HG03039 (cell line): Measurements from ENCODE around the gene CCDC127.
"Not testable (repeated sequence)": the region's sequence is repeated elsewhere in the genome, so short reads cannot be mapped to it uniquely, and the experiment has no call there.

Experiments
- ATAC-seq: cut with Tn5 transposase; IDR thresholded peaks from one replicate; pipeline ENCODE4 v1.9.1; 2021; ENCODE audit warnings: mild to moderate bottlenecking, moderate library complexity; ENCODE audit not compliant: unreplicated experiment

The CCDC127 gene

DNA sequence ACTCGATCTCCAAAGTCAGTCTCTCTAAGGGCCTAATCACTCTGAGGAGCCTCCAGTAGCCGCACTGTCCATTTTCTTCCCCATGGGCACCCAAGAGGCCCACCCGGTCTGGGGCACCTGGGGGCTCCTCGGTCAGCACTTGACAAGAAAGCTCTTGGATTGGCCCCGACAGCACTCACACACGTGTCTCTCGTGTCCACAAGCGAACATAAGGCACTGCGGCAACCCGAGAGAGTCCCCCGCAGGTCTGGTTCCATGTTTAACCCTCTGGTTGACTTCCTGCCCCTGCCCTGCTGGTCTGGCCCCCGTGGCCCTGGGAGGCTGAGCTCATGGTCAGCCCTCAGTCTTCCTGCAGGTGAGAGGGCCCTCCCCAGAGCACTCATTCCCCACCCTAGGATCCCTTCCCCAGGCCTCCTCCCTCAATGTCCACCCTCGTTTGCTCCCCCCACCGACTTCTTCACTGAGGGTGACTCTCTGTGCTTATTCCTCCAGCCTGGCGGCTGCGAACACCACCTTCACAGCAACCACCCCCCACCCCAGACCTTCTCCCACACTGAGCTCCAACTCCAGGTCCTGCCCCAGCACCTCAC is 43.0 kb downstream of the CCDC127 start:
- ATAC-seq, result no peak

DNA sequence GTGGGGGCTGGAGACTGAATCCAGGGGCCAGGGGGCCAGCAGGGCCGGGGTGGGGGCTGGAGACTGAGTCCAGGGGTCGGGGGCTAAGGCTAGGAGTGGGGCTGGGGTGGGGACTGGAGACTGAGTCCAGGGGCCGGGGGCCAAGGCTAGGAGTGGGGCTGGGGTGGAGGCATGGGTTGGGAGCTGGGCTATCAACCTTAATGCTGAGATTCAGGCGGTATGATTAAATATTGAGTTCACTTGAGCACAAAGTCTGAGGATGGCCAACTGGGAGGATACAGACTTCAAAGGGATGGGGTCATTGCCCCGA is 43.7 kb downstream of the CCDC127 start:
- no peak for ATAC-seq

DNA sequence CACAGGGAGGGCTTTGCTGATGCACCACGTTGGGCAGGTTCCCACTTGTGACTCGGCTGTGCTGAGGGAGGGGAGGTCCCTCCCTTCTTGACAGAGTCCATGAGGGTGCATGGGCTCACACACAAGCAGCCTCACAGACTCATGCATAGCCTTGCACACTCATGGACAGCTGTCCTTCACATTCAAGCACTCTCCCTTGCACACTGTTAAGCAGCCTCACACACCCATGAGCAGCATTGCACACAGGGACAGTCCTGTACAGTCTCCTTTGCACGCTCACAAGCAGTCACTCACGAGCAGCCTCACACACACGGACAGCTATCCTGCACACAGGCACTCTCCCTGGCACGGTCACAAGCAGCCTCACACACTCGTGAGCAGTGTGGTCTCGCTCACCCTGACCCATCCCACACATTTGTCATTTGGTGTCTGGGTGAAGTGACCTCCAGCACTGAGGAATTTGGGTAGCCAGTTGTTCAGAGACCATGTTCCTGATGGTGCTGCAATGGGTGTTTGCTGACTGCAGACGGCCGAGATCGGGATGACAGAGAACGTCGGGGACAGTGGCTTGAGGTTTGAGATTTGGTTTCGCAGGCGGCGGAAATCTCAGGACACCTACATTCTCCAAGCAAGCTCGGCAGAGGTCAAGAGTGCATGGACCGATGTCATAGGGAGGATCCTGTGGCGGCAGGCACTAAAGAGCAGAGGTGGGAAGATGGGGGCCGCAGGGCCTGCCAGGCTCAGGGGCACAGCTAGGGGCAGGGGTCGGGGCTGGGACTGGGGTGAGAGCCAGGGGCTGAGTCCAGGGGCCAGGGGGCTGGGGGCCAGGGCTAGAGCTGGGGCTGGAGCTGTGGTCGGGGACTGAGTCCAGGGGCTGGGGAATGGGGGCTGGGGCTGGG is 44.3 kb downstream of the CCDC127 start:
- ATAC-seq, result no peak

DNA sequence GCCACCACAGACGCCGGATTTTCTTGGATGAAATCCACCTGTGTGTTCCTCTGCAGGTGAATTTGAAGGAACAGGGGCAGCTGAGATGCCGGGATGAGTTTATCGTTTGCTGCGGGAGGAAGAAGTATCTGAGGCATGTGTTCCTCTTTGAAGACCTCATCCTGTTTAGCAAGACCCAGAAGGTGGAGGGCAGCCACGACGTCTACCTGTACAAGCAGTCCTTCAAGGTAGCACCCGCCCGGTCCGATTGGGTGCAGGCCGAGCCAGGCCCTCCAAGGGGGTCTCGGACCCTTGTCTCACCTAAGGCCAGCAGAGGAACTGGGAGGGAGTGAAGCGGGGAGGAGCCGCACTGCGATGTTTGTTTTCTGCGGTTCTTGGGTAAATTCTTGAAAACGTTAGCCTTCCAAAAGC is 45.1 kb downstream of the CCDC127 start:
- no peak for ATAC-seq

DNA sequence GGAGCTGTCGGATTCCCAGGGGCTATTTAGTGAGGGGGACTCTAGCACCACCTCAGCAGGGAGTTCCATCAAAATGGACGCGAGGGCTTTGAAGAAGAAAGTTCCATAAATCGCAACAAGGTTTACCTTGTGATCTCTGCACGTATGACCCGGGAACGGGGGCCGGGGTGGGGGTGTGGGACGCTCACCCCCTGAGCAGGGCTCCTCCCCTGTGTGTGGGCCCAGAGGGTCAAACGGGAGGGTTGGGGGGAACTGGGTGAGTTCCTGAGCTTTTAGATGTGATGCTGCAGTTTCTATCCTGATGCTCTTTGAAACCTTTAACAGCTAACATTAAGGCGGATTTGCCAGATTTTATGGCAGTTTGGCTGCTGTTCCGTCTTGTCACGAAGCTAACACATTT is 45.5 kb downstream of the CCDC127 start:
- no peak for ATAC-seq

DNA sequence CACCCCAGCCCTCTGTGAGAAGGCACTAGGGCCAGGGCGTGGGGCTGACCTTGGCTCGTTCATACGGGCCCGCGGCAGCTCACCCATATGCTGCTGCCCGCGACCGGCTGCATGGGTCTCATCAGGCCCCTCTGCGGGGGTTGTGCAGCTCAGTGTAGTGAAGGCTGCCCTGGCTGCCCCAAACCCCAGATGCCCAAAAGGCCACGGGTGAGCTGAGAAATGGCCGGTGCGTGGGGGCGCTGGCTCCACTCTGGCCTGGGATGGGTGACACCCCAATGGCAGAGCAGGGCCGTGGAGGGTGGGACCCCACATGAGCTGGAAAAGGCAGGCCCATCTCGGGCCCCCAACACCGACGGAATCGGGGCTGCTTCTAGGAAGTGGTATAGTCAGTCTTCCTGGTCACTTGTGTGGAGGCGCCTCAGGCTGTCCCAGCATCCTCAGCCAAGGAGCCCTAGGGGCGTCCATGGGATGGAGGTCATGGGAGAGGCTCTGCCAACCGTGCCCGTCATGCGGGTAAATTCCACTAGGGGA is 46.1 kb downstream of the CCDC127 start:
- ATAC-seq, result no peak

DNA sequence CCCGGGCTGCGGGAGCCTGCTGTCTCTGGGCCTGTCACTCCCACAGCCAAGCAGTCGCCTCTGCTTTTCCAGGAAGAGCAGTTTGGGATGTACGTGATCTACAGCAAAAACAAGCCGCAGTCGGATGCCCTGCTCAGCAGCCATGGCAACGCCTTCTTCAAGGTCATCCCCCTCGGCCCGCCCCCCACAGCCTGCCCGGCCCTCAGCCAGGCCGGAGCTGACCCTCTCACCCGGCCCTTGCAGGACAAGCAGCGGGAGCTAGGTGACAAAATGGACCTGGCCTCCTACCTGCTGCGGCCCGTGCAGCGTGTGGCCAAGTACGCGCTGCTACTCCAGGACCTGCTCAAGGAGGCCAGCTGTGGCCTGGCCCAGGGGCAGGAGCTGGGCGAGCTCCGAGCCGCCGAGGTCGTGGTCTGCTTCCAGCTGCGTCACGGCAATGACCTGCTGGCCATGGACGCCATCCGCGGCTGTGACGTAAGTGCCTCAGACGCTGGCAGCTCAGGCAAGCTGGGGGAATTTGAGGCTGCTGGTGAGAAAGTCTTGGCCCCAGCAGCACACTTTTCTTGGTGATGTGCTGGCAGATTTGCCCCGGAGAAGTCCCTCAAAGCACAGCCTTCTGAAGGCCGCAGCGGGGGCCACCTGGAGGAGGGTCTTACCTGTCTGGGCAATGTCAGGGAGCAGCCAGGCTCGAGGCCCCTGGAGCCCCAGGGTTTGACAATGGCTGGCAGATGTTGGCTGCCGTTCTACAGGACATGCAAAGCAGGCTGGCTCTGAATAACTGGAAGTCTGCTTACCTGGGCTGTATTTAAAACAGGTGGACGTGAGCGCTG is 46.8 kb downstream of the CCDC127 start:
- no peak for ATAC-seq

DNA sequence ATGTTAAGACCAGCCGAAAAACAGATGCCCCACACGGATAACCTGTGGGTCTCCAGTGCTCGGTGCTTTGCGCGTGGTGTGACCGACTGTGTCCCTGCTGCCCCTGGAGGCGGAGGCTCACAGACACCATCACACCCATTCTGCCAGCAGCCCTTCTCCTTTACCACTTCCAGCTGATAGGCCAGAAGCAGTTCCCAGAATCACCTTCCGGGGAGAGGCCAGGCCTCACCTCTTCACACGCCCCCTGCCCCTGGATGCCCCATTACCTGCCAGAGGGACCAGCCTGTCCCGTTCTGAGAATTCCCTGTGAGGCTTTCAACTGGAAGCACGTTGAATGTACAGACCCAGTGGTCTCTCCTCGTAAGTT is 48.2 kb downstream of the CCDC127 start:
- no peak for ATAC-seq

DNA sequence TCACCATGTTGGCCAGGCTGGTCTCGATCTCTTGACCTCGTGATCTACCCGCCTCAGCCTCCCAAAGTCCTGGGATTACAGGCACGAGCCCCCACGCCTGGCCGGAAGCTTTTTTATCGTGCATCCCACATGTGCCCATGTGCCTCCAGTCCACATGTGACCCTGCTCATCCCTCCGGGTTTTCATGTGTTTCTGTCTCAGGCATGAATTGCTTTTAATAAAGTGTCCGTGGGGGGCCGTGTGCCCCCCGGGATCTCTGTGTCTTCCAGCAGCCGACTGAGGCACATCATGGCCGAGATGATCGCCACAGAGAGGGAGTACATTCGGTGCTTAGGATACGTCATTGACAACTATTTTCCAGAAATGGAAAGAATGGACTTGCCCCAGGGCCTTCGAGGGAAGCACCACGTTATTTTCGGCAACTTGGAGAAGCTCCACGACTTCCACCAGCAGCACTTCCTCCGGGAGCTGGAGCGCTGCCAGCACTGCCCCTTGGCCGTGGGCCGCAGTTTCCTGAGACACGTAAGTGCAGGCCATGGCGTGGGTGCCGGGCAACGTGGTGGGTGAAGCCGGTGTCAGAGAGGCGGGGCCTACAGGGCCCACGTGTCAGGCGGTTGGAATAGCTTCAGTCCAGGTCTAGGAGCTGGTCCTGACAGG is 48.8 kb downstream of the CCDC127 start:
- ATAC-seq, result no peak

DNA sequence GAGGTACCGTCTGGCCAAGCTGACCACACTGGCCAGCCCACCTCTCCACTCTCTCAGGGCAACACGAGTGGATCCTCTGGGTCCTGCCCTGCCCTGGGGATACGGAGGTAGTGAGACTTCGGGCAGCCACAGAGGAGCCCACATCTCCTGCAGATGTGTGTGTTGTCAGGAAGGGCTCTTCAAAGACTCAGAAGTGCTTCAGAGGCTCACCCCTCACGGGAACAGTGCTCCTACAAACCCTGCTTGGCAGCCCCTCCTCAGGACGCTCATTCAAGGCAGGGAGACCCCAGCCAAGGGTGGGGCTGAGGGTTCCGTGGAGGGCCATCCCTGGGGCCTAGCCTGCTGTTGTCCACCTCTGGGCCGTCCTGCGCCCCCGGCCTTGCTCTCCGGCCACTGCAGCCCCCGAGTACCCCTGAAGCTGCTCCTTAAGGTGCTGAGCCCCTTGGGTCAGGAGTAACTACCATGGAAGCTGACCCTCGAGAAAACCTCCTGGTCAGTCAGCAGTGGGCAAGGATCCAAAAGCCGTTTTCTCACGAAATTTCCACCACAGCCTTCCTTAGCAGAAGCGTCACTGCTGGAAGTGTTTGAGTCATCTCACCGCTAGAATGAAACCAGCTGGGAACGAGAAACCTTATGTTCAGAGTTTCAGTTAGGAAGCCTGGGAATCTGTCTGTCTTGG is 49.8 kb downstream of the CCDC127 start:
- no peak for ATAC-seq

DNA sequence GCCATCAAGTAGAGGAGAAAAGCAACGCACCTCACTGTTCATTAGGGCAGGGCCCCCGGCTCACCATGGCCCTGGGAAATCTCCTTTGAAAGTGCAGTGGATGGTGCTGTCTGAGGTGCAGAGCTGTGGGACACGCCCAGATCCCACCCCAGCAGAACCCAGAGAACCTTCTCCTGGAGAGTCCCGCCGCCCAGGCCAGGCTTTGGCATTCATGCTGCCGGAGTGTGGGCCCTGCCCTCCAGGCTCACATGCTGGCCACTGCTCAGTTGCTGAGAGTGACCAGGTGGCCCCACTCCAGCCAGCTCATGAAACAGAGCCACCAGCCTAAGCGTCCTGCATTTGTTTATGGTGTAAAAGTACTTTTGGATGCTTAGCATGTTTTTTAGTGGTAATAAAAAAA is 50.4 kb downstream of the CCDC127 start:
- ATAC-seq, result no peak

DNA sequence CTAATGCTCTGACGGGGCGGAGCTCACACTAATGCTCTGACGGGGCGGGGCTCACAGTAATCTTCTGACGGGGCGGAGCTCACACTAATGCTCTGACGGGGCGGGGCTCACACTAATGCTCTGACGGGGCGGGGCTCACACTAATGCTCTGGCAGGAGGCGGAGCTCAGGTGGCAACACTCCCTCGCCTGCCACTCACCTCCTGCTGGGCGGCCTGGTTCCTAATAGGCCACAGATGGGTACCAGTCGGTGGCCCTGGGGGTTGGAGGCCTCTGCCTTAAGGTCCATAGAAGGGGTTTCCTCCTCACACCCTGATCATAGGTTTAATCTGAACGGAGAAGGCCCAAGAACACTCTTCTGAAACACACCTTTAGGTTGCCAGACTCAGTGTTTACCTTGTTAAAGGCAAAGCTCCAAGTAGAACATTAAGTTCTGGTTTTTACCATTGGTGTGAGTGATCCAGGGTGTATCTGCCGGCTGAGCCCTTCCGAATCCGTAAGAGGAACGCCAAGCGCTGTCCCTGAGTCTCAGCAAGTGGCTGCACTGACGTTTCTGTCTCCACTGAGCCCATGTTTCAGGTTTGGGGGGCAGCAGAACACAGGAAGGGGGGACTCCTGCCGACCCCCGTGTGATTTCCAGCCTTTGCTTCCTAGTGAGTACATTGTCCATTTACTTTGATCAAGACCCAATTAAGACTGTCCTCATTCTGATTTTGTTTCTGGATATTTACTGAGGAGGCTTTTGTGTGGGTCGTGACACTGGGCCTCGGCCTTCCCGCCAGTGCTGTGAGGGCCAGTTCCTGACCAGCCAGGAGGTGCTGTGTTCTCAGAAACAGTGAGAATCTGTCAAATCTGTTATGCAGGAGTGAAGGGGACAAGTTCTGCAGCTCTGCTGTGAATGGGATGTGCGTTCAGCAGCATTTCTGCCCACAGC is 51.2 kb downstream of the CCDC127 start:
- ATAC-seq, result no peak

DNA sequence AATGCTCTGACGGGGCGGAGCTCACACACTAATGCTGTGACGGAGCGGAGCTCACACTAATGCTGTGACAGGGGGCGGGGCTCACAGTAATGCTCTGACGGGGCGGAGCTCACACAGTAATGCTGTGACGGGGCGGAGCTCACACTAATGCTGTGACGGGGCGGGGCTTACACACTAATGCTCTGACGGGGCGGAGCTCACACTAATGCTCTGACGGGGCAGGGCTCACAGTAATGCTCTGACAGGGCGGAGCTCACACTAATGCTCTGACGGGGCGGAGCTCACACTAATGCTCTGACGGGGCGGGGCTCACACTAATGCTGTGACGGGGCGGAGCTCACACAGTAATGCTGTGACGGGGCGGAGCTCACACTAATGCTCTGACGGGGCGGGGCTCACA is 53.2 kb downstream of the CCDC127 start:
- not testable (repeated sequence) for ATAC-seq

DNA sequence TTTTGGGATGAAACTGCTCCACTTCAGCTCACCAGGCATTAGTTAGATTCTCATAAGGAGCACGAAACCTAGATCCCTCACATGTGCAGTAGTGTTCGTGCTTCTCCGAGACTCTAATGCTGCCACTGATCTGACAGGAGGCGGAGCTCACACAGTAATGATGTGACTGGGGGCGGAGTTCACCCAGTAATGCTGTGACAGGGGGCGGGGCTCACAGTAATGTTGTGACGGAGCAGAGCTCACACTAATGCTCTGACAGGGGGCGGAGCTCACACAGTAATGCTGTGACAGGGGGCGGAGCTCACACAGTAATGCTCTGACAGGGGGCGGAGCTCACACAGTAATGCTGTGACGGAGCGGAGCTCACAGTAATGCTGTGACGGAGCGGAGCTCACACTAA is 53.7 kb downstream of the CCDC127 start:
- no peak for ATAC-seq

DNA sequence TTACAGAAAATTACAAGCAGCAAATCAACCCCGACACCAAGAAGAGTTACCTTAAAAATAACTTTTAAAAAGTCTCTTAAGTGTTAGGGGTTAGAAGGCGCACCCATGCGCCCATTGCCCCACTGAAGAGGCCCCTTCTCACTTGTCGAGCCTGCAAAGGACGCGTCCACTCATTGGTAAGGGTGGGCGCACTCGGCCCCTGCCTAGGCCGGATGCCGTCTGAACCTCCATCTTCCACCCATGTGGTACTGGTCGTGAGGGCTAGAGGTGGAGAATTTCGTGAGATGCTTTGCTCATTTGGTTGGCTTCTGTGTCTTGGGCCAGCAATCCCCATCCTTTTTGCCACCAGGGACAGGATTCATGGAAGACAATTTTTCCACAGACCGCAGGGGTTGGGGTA is 54.1 kb downstream of the CCDC127 start:
- ATAC-seq, result no peak

DNA sequence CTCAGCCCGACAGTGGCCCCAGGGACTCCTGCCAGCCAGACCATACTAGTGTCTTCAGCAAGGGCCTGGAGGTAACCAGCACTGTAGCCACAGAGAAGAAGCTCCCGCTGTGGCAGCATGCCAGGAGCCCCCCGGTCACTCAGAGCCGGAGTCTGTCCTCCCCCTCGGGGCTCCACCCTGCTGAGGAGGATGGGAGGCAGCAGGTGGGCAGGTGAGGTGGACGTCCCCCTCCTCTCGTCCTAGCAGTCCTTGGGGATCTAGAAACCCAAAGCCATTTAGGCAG is 54.7 kb downstream of the CCDC127 start:
- ATAC-seq, result no peak

DNA sequence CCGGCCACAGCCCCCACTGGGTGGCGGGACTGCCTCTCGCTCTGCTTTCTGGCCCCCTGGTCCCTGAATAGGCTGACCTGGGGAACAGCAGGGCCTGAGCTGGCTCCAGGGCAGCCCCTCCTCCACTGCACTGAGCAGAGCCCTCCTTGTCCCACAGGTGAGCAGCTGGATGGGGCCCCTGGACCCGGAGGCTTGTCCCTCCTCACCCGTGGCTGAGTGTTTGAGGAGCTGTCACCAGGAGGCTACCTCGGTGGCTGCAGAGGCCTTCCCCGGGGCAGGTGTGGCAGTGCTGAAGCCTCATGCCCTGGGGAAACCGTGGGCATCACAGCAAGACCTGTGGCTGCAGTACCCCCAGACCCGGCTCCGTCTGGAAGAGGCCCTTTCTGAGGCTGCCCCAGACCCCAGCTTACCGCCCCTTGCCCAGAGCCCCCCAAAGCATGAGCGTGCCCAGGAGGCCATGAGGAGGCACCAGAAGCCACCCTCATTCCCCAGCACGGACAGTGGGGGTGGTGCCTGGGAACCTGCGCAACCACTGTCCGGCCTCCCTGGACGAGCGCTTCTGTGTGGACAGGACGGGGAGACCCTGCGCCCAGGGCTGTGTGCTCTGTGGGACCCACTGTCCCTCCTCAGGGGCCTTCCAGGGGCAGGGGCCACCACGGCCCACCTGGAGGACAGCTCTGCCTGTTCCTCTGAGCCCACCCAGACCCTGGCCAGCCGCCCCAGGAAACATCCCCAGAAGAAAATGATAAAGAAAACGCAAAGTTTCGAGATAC is 55.2 kb downstream of the CCDC127 start:
- ATAC-seq, result no peak

DNA sequence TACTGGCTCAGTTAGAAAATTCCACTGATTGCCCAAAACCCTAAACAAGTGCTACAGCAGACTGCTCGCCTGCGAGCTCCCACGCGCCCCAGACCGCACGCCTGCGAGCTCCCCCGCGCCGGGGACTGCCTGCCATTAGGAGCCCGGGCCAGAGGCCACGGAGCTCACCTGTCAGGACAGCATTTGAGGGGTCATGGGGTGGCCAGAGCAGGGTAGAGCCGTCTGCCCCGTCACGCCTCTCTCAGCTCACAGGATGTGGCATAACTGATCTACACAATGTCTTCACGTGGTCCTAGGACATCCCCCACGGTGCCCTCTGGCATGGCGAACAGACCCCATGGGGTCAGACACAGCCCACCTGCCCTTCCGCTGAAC is 55.8 kb downstream of the CCDC127 start:
- ATAC-seq, result no peak

DNA sequence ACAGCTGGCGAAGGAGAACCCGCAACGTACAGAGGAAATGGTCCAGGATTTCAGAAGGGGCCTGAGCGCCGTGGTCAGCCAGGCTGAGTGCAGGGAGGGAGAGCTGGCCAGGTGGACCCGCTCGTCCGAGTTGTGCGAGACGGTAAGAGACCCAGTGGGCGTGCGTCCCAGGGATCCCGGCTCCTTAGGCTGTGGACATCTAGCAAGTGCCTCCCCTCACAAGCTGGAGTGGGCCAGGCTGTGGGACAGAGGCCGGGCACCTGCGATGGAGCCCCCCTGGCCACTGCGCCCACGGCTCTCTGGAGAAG is 56.2 kb downstream of the CCDC127 start:
- no peak for ATAC-seq
